Measurements from ENCODE around the gene PPFIBP2.

Gene PPFIBP2

DNA sequence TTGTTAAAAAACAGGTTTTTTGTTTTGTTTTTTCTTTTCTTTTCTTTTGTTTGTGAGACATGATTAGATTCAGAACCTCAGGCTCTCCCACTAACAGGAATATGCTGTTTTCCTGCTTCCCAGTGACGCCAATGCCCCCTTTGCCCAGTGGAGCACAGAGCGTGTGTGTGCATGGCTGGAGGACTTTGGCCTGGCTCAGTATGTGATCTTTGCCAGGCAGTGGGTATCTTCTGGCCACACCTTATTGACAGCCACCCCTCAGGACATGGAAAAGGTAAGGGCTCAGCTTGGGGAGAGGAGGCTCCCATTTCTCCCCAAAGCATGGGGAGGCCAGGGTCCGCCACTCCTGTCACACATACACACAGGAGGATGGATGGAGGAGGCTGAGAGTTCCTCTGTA lies 134.5 kb downstream of the PPFIBP2 start:
- no peaks in the 10 kb centered on the region for H3K9me3 ChIP-seq (ENCODE audit: control insufficient read depth, low read length)
- H3K27ac ChIP-seq, result no peak overlapping the region
- TF ChIP-seq, protein P1, sequence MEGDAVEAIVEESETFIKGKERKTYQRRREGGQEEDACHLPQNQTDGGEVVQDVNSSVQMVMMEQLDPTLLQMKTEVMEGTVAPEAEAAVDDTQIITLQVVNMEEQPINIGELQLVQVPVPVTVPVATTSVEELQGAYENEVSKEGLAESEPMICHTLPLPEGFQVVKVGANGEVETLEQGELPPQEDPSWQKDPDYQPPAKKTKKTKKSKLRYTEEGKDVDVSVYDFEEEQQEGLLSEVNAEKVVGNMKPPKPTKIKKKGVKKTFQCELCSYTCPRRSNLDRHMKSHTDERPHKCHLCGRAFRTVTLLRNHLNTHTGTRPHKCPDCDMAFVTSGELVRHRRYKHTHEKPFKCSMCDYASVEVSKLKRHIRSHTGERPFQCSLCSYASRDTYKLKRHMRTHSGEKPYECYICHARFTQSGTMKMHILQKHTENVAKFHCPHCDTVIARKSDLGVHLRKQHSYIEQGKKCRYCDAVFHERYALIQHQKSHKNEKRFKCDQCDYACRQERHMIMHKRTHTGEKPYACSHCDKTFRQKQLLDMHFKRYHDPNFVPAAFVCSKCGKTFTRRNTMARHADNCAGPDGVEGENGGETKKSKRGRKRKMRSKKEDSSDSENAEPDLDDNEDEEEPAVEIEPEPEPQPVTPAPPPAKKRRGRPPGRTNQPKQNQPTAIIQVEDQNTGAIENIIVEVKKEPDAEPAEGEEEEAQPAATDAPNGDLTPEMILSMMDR (IDR thresholded peaks at IDR 0.05), result no peak
- no peak overlapping the region for H3K4me3 ChIP-seq (ENCODE audit: low read depth, low read length)
- H3K27me3 ChIP-seq (ENCODE audit: control insufficient read depth, insufficient read depth, low read length), result no peaks in the 10 kb centered on the region
- H3K4me2 ChIP-seq (ENCODE audit: low read length), result no peak overlapping the region
- H2AFZ ChIP-seq, result no peak overlapping the region
- H3K36me3 ChIP-seq (ENCODE audit: control insufficient read depth, insufficient read depth, low read length), result no peaks in the 10 kb centered on the region
- H3K4me1 ChIP-seq, result no peaks in the 10 kb centered on the region
- no peak overlapping the region for H3K9ac ChIP-seq
- H3K79me2 ChIP-seq, result no peaks in the 10 kb centered on the region

DNA sequence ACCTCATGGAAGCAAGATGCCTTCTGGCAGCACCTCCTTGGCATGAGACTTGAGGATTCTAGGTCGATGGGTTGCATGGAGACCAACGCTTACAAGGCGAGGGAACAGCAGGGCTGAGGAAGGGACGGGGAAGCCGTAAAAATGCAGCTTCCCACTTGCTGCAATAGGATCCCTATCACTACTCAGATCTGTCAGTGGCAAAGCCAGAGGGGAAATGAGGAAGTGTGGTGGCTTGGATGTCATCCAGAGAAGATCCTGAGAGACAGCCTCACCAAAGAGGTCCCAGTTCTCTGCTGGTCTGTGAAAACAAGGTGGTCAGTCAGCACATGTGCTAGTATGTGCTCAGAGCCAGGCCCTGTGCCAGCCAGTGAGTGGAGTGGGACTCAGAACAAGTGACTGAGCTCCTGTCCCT lies 137.3 kb downstream of the PPFIBP2 start:
- TF ChIP-seq, protein P1 (IDR thresholded peaks at IDR 0.05), result no peak
- Histone ChIP-seq H3K4me1 (peaks cover 3% of the 10 kb centered on the region), H3K27ac (no peak overlapping the region), H3K27me3 (ENCODE audit: control insufficient read depth, insufficient read depth, low read length) (no peaks in the 10 kb centered on the region), H3K4me3 (ENCODE audit: low read depth, low read length) (no peak overlapping the region), H3K9me3 (ENCODE audit: control insufficient read depth, low read length) (no peaks in the 10 kb centered on the region), H3K4me2 (ENCODE audit: low read length) (no peak overlapping the region), H2AFZ (no peak overlapping the region), H3K36me3 (ENCODE audit: control insufficient read depth, insufficient read depth, low read length) (no peaks in the 10 kb centered on the region), H3K79me2 (no peaks in the 10 kb centered on the region), H3K9ac (no peak overlapping the region)

DNA sequence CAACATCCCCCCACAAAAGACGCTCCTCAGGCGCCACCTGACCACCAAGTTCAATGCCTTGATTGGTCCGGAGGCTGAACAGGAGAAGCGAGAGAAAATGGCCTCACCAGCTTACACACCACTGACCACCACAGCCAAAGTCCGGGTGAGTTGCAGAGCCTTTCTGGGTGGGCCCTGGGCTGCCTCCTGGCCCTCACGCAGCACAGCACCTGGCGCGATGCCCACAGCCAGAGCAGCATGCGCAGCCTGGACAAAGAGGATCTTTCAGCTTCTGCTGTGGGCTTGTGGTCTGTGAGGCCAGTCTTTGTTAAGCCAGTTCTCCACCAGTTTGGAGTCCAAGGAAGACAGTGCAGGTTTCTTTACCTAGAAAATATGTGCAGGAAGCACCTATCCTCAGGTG lies 137.9 kb downstream of the PPFIBP2 start:
- no peaks in the 10 kb centered on the region for H3K9me3 ChIP-seq (ENCODE audit: control insufficient read depth, low read length)
- H3K27me3 ChIP-seq (ENCODE audit: control insufficient read depth, insufficient read depth, low read length), result no peaks in the 10 kb centered on the region
- no peaks in the 10 kb centered on the region for H3K36me3 ChIP-seq (ENCODE audit: control insufficient read depth, insufficient read depth, low read length)
- no peak overlapping the region for H3K4me3 ChIP-seq (ENCODE audit: low read depth, low read length)
- peaks cover 6% of the 10 kb centered on the region for H3K4me1 ChIP-seq
- TF ChIP-seq, protein P1 (IDR thresholded peaks at IDR 0.05), result no peak
- H3K9ac ChIP-seq, result no peak overlapping the region
- no peak overlapping the region for H3K4me2 ChIP-seq (ENCODE audit: low read length)
- no peaks in the 10 kb centered on the region for H3K79me2 ChIP-seq
- H2AFZ ChIP-seq, result no peak overlapping the region
- no peak overlapping the region for H3K27ac ChIP-seq

DNA sequence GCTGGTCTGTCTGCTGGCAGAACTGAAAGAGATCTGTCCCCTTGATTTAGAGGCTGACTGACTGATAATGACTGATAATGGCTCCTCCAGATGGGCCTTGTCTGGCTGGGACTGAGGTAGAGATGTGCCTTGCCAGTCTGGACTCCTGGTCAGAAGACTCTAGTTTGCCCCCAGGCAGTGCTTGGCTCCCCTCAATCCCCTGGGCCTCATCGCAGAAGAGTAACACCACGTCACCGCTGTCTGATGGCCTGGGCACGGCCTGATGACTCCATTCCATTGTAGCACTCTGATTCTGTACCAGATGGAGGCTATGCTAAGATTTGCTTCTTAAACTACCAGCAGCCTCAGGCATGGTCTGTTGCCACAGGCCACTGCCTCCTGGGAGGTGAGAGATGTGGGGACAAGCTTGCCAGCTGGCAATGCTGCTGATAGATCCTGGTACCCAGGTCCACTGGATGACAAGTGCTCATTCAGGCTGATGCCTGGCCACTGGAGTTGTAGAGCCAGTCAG lies 140.5 kb downstream of the PPFIBP2 start:
- Histone ChIP-seq H3K36me3 (ENCODE audit: control insufficient read depth, insufficient read depth, low read length) (no peaks in the 10 kb centered on the region), H3K27ac (peak overlapping the region; percentile 26), H3K27me3 (ENCODE audit: control insufficient read depth, insufficient read depth, low read length) (no peaks in the 10 kb centered on the region), H3K9ac (no peak overlapping the region), H3K9me3 (ENCODE audit: control insufficient read depth, low read length) (no peaks in the 10 kb centered on the region), H3K4me1 (peaks cover 12% of the 10 kb centered on the region), H2AFZ (no peak overlapping the region), H3K79me2 (no peaks in the 10 kb centered on the region), H3K4me3 (ENCODE audit: low read depth, low read length) (no peak overlapping the region), H3K4me2 (ENCODE audit: low read length) (no peak overlapping the region)
- TF ChIP-seq, protein P1 (IDR thresholded peaks at IDR 0.05), result no peak
